ENCODE measurements around the gene RFX8. TPM values are rescaled to one million over a fixed set of nuclear protein-coding genes. Genes with fewer than 3 reads are reported as not detected.

The RFX8 gene
- total and polyA plus RNA-seq, 2 of the 8 experiments (the other 6 are each of a cell fraction or from before 2014, with no cell fraction given): 0.60 to 0.97 TPM

DNA sequence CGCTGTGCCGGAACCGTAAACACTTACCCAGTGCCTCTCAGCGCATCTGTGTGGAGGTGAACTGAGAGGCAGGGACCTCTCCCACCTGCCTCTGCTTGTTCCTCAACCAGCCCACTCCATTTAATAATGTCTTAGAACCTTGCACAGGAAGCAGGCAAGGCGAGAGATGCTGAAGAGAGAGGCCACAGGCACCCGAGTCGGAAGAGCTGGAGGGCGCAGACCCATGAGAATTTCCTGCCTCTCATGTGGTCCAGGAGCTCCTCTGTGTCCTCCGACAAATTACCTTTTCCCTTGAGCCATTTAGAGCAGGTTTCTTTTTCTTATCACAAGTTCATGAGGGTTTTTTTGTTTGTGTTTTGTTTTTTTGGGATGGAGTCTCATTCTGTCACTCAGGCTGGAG, 4.9 kb upstream of the RFX8 start:
- H4K91ac ChIP-seq (replicated peaks; ENCODE audit: insufficient read length, low read length): peak overlapping the region; percentile 72
- no peak overlapping the region for H3K4ac ChIP-seq (replicated peaks; ENCODE audit: insufficient read length, low read depth, low read length)
- no peak for FAIRE-seq
- H2BK12ac ChIP-seq (ENCODE audit: low read depth, low read length): no peak overlapping the region
- 82% methylated on average over 9 of the region's 9 CpGs; no CpG with 5 or more reads in 1 of the 2 experiments for WGBS, 2 experiments (ENCODE audit: extremely low coverage in 1 of 2, insufficient coverage in 1 of 2, insufficient read length in 1 of 2, insufficient replicate concordance in 2 of 2, low coverage in 1 of 2, low lambda C conversion rate in 2 of 2, missing lambda C conversion rate in 1 of 2)
- H3K23me2 ChIP-seq (ENCODE audit: low read depth, low read length): no peaks in the 10 kb centered on the region
- H3K4me3 ChIP-seq (ENCODE audit: extremely low read depth in 1 of 4, insufficient read depth in 2 of 4, low read depth in 3 of 4, low read length in 4 of 4): no peak overlapping the region
- no peak for DNase-seq (ENCODE audit: low read depth in 1 of 2, low spot score in 2 of 2)
- H3K23ac ChIP-seq (ENCODE audit: insufficient read length): no peak overlapping the region
- H4K20me1 ChIP-seq (replicated peaks in 1 of 2; ENCODE audit: control insufficient read depth in 1 of 2, insufficient read depth in 2 of 2, low read length in 2 of 2): no peaks in the 10 kb centered on the region
- no peaks in the 10 kb centered on the region for H3K79me1 ChIP-seq (ENCODE audit: low read depth, low read length)
- H3K36me3 ChIP-seq (ENCODE audit: control insufficient read depth in 2 of 4, insufficient read depth in 4 of 4, low read length in 3 of 4): no peaks in the 10 kb centered on the region
- no peak overlapping the region for H2AK5ac ChIP-seq (ENCODE audit: low read depth, low read length)
- ChIA-PET CTCF (ENCODE audit: partially characterized antibody) (interaction anchor here (0.9 to 1.2 kb wide), 2 partner anchors 230 to 240 kb away, joined by 3 read pairs; no protein-coding TSS in a partner anchor), POLR2A (ENCODE audit: partially characterized antibody) (interaction anchor here (1.7 kb wide), 1 partner anchor 10 kb away, joined by 5 read pairs; no protein-coding TSS in a partner anchor)
- H3K9me3 ChIP-seq (ENCODE audit: insufficient read depth in 2 of 2, low read depth in 1 of 2, low read length in 1 of 2): no peaks in the 10 kb centered on the region
- peak overlapping the region; percentile 40; the same call in 1 of the 2 replicates for H2BK5ac ChIP-seq (ENCODE audit: low read depth, low read length)
- no peak overlapping the region for H3K9ac ChIP-seq (replicated peaks in 1 of 4; ENCODE audit: extremely low read depth in 1 of 4, low read depth in 3 of 4, low read length in 3 of 4)
- H3K27ac ChIP-seq (ENCODE audit: low read depth, low read length): peak overlapping the region; percentile 51; the same call in 1 of the 2 replicates
- H2BK120ac ChIP-seq (replicated peaks; ENCODE audit: low read depth, low read length): peak overlapping the region; percentile 38
- no peaks in the 10 kb centered on the region for H3K79me2 ChIP-seq (ENCODE audit: control insufficient read depth in 1 of 2, insufficient read depth in 2 of 2, low read length in 2 of 2)
- no peak overlapping the region for H3K56ac ChIP-seq (replicated peaks; ENCODE audit: insufficient read length, low read depth, low read length)
- H3K18ac ChIP-seq (ENCODE audit: extremely low read depth, low read length): peak overlapping the region; percentile 63; the same call in 1 of the 2 replicates
- H2BK15ac ChIP-seq (ENCODE audit: low read length): no peak overlapping the region
- peak overlapping the region; percentile 7 for H4K5ac ChIP-seq (ENCODE audit: insufficient read length, low read depth, low read length)
- no peak overlapping the region for H2BK20ac ChIP-seq (ENCODE audit: low read length)
- no peak overlapping the region for H3K14ac ChIP-seq (ENCODE audit: insufficient read length)
- H3K27me3 ChIP-seq (replicated peaks in 1 of 4; ENCODE audit: control insufficient read depth in 3 of 4, extremely low read depth in 1 of 4, insufficient read depth in 3 of 4, low read length in 3 of 4): peaks cover 0 to 2% (median 0%) of the 10 kb centered on the region in 4 experiments; a peak in 1 of 7 replicates
- peak overlapping the region; percentile 1; the same call in 1 of the 2 replicates for H2AFZ ChIP-seq (ENCODE audit: low read length)
- no peak overlapping the region for H4K8ac ChIP-seq (ENCODE audit: extremely low read depth, insufficient read depth, low read length)
- H3K4me2 ChIP-seq (ENCODE audit: insufficient read depth in 1 of 2, low read depth in 2 of 2, low read length in 2 of 2): peak overlapping the region in 1 of 2 experiments; percentile 40; a peak in 2 of 4 replicates
- H3K4me1 ChIP-seq (replicated peaks in 1 of 4; ENCODE audit: control insufficient read depth in 3 of 4, insufficient read depth in 4 of 4, low read length in 3 of 4): peaks cover 2 to 12% (median 6%) of the 10 kb centered on the region in 4 experiments
- TF ChIP-seq FOSL1 (IDR thresholded peaks at IDR 0.05; ENCODE audit: insufficient read depth, low read depth, low read length) (no peak), NANOG (IDR thresholded peaks at IDR 0.05; ENCODE audit: insufficient read depth, low read depth, low read length, poor library complexity, severe bottlenecking) (no peak), HDAC6 (IDR thresholded peaks at IDR 0.05; ENCODE audit: low read depth, low read length) (no peak), SP4 (IDR thresholded peaks at IDR 0.05; ENCODE audit: low read length) (no peak)

Measured in H1 (cell line).